Measurements from ENCODE around the gene RUNX3. TPM values are rescaled to one million over a fixed set of nuclear protein-coding genes. Genes with fewer than 3 reads are reported as not detected.

The RUNX3 gene
- total RNA-seq, 2 donors from 2014 or later: 0.24 to 0.31 TPM

DNA sequence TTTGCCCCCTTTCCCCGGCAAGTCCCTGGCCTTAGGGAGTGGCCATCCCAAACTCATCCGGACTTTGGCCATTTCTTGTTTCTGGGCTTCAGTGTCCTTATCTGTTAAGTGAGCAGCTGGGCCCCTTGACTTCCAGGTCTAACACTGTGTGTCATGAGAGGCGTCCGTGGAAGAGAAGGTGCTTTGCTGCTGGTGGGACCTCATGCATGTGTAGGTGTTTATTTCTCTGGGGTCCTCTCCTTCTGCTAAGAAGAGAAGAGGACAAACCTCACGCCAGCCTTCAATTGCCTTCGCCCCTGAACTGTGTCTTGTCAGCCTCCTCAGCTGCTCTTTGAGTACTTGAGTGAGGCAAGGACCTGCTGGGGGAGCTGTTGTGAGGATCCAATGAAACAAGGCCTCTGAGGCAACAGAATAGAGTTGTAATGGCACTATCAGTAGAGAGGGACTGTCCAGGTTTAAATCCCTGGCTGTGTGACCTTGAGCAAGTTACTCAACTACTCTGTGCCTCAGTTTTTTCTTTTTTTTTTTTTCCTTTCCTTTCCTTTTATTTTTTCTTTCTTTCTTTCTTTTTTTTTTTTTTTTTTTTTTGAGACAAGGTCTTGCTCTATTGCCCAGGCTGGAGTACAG lies 72.5 kb downstream of the RUNX3 start:
- no peaks in the 10 kb centered on the region for H3K9me3 Mint-ChIP-seq
- peaks cover 6% of the 10 kb centered on the region for H3K4me1 Mint-ChIP-seq
- H3K4me3 ChIP-seq (ENCODE audit: low read length): no peak overlapping the region
- no peaks in the 10 kb centered on the region for H3K9me3 ChIP-seq (ENCODE audit: control insufficient read depth, low read length)
- WGBS, 2 experiments (ENCODE audit: insufficient coverage in 1 of 2, insufficient read length in 1 of 2): 84 to 91% methylated on average over 4 to 6 of the region's 6 CpGs
- no peak for DNase-seq
- H3K27me3 Mint-ChIP-seq (ENCODE audit: insufficient read depth): peaks cover 3% of the 10 kb centered on the region
- H3K36me3 ChIP-seq (ENCODE audit: control insufficient read depth, insufficient read depth, low read length): no peaks in the 10 kb centered on the region
- H3K4me1 ChIP-seq (ENCODE audit: control insufficient read depth, insufficient read depth, low read length): no peaks in the 10 kb centered on the region
- TF ChIP-seq, protein P1, sequence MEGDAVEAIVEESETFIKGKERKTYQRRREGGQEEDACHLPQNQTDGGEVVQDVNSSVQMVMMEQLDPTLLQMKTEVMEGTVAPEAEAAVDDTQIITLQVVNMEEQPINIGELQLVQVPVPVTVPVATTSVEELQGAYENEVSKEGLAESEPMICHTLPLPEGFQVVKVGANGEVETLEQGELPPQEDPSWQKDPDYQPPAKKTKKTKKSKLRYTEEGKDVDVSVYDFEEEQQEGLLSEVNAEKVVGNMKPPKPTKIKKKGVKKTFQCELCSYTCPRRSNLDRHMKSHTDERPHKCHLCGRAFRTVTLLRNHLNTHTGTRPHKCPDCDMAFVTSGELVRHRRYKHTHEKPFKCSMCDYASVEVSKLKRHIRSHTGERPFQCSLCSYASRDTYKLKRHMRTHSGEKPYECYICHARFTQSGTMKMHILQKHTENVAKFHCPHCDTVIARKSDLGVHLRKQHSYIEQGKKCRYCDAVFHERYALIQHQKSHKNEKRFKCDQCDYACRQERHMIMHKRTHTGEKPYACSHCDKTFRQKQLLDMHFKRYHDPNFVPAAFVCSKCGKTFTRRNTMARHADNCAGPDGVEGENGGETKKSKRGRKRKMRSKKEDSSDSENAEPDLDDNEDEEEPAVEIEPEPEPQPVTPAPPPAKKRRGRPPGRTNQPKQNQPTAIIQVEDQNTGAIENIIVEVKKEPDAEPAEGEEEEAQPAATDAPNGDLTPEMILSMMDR (conservative IDR thresholded peaks at IDR 0.05): peak; percentile 52
- H3K4me3 Mint-ChIP-seq: no peak overlapping the region
- no peak overlapping the region for H3K27ac Mint-ChIP-seq
- no peaks in the 10 kb centered on the region for H3K27me3 ChIP-seq (ENCODE audit: control insufficient read depth, insufficient read depth, low read length, poor library complexity, severe bottlenecking)
- no peak overlapping the region for H3K27ac ChIP-seq (ENCODE audit: low read depth, low read length)
- no peaks in the 10 kb centered on the region for H3K36me3 Mint-ChIP-seq (ENCODE audit: low read depth)
- H3K9ac ChIP-seq (ENCODE audit: extremely low read depth, low read length, poor library complexity, severe bottlenecking): no peak overlapping the region

DNA sequence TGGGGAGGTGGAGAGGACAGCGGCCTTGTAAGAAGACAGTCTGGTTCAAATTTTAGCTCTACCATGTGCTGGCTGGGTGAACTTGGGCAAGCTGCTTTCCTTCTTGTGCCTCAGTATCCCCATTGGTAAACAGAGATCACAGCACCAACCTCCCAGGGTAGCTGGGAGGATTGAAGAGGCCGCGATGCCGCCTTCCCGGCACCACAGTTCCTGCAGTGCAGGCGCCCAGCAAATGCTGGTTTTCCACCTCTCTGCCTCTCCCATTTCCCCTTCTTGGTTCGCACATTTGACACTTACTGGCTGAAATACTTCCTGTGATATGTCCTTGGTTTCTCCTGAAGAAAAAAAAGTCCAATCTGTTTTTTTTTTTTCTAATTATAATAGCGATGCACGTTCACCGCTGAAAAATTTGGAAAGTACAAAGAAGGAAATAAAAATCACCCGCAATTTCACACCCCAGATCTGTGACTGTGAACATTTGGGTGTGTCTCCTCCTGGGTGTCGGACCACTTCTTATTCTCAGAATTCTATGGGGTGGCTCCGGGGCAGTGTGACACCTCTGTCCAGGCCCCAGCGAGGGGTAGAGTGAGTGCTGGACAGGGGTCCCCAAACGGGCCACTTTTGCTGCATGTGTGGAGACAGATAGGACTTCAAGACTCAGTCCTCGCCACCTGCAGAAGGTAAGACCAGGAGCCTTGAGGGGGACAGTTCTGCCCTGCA lies 73.1 kb downstream of the RUNX3 start:
- Histone ChIP-seq H3K27me3 (ENCODE audit: control insufficient read depth, insufficient read depth, low read length, poor library complexity, severe bottlenecking) (no peaks in the 10 kb centered on the region), H3K9me3 (ENCODE audit: control insufficient read depth, low read length) (no peaks in the 10 kb centered on the region), H3K27ac (ENCODE audit: low read depth, low read length) (no peak overlapping the region), H3K4me3 (ENCODE audit: low read length) (no peak overlapping the region), H3K4me1 (ENCODE audit: control insufficient read depth, insufficient read depth, low read length) (no peaks in the 10 kb centered on the region), H3K9ac (ENCODE audit: extremely low read depth, low read length, poor library complexity, severe bottlenecking) (no peak overlapping the region), H3K36me3 (ENCODE audit: control insufficient read depth, insufficient read depth, low read length) (no peaks in the 10 kb centered on the region)
- Mint-ChIP-seq H3K4me1 (no peaks in the 10 kb centered on the region), H3K27ac (no peak overlapping the region), H3K9me3 (no peaks in the 10 kb centered on the region), H3K36me3 (ENCODE audit: low read depth) (no peaks in the 10 kb centered on the region), H3K4me3 (no peak overlapping the region), H3K27me3 (ENCODE audit: insufficient read depth) (peaks cover 3% of the 10 kb centered on the region)
- 96 to 97% methylated on average over 9 to 16 of the region's 16 CpGs for WGBS, 2 experiments (ENCODE audit: insufficient coverage in 1 of 2, insufficient read length in 1 of 2)
- TF ChIP-seq, protein P1 (conservative IDR thresholded peaks at IDR 0.05): no peak
- DNase-seq: no peak

DNA sequence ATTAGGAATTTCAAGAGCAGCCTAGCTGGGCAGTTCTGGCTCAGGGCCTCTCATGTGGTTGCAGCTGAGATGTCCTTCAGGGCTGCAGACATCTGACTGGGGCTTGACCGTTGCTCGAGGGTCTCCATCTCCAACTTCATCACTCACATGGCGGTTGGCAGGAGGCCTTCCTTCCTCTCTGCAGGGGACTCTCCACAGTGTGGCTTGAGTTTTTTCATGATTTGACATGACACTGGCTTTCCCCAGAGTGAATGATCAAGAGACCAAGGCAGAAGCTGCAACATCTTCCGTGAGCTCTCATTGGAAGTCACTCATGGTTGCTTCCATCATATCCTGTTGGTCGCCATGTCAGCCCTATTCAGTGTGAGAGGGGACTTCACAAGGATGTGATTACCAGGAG lies 74.6 kb downstream of the RUNX3 start:
- Mint-ChIP-seq H3K4me1 (no peaks in the 10 kb centered on the region), H3K27ac (no peak overlapping the region), H3K27me3 (ENCODE audit: insufficient read depth) (peaks cover 3% of the 10 kb centered on the region), H3K9me3 (no peaks in the 10 kb centered on the region), H3K4me3 (no peak overlapping the region), H3K36me3 (ENCODE audit: low read depth) (no peaks in the 10 kb centered on the region)
- Histone ChIP-seq H3K36me3 (ENCODE audit: control insufficient read depth, insufficient read depth, low read length) (no peaks in the 10 kb centered on the region), H3K9ac (ENCODE audit: extremely low read depth, low read length, poor library complexity, severe bottlenecking) (no peak overlapping the region), H3K4me3 (ENCODE audit: low read length) (no peak overlapping the region), H3K4me1 (ENCODE audit: control insufficient read depth, insufficient read depth, low read length) (no peaks in the 10 kb centered on the region), H3K9me3 (ENCODE audit: control insufficient read depth, low read length) (no peaks in the 10 kb centered on the region), H3K27me3 (ENCODE audit: control insufficient read depth, insufficient read depth, low read length, poor library complexity, severe bottlenecking) (no peaks in the 10 kb centered on the region), H3K27ac (ENCODE audit: low read depth, low read length) (no peak overlapping the region)
- TF ChIP-seq, protein P1 (conservative IDR thresholded peaks at IDR 0.05): no peak
- DNase-seq: no peak
- 75 to 84% methylated on average over 5 of the region's 5 CpGs for WGBS, 2 experiments (ENCODE audit: insufficient coverage in 1 of 2, insufficient read length in 1 of 2)

Data from endodermal cell (in vitro differentiated cells).